H1 (cell line): ENCODE results near the gene PLPPR4. TPM values are rescaled to one million over a fixed set of nuclear protein-coding genes. Genes with fewer than 3 reads are reported as not detected.

Experiments used
- CTCF ChIA-PET: fragments of 300-600 bp; sonication (Branson Sonifier 250); formaldehyde crosslinking; loops from one replicate; lab custom pipeline; 2021; ENCODE audit not compliant: partially characterized antibody; lab: Charles Lee
- POLR2A ChIA-PET: fragments of 300-600 bp; sonication (Branson Sonifier 250); formaldehyde crosslinking; loops from one replicate; lab custom pipeline; 2021; ENCODE audit warnings: inconsistent platforms; ENCODE audit not compliant: partially characterized antibody; lab: Charles Lee
- DNase-seq, 2 experiments: peaks; one replicate each; pipeline versions ENCODE4 v3.0.0 to v3.0.0-alpha.2; 2010 to 2022; ENCODE audit warnings: low spot score in 2 of 2, low read depth in 1 of 2, mixed read lengths in 1 of 2
- FAIRE-seq: peaks from 2 replicates; lab custom pipeline; 2011; peaks lifted over from hg19 to GRCh38; lab: Jason Lieb, UNC
- H2AFZ ChIP-seq: 2 replicates; pipeline ENCODE4 v1.8.1; 2012; ENCODE audit warnings: low read length, inconsistent platforms
- H2AK5ac ChIP-seq: 2 replicates; pipeline ENCODE4 v1.6.1; 2013; ENCODE audit warnings: low read depth, low read length
- H2BK120ac ChIP-seq: replicated peaks from 2 replicates; pipeline ENCODE3; 2013; ENCODE audit warnings: low read depth, low read length, inconsistent platforms
- H2BK12ac ChIP-seq: 2 replicates; pipeline ENCODE4 v1.6.1; 2013; ENCODE audit warnings: low read depth, low read length
- H2BK15ac ChIP-seq: 2 replicates; pipeline ENCODE4 v1.6.1; 2013; ENCODE audit warnings: low read length
- H2BK20ac ChIP-seq: 2 replicates; pipeline ENCODE4 v1.6.1; 2013; ENCODE audit warnings: low read length
- H2BK5ac ChIP-seq: 2 replicates; pipeline ENCODE4 v1.6.1; 2013; ENCODE audit warnings: low read depth, low read length
- H3K14ac ChIP-seq: 2 replicates; pipeline ENCODE4 v1.6.1; 2013; ENCODE audit warnings: inconsistent platforms; ENCODE audit not compliant: insufficient read length
- H3K18ac ChIP-seq: 2 replicates; pipeline ENCODE4 v1.6.1; 2013; ENCODE audit warnings: low read length; ENCODE audit errors: extremely low read depth
- H3K23ac ChIP-seq: 2 replicates; pipeline ENCODE4 v1.6.1; 2013; ENCODE audit warnings: inconsistent platforms; ENCODE audit not compliant: insufficient read length
- H3K23me2 ChIP-seq: 2 replicates; pipeline ENCODE4 v1.6.1; 2013; ENCODE audit warnings: low read depth, low read length
- H3K27ac ChIP-seq: 2 replicates; pipeline ENCODE4 v1.6.1; 2011; ENCODE audit warnings: low read depth, low read length, inconsistent platforms
- H3K27me3 ChIP-seq, 4 experiments: replicated peaks in 1 of 4; 1 replicate in 1 of 4; 2 replicates in 3 of 4; pipeline versions ENCODE4 v1.6.1 to v1.8.1; 2011 to 2013; ENCODE audit warnings: low read length in 3 of 4, mild to moderate bottlenecking in 3 of 4, inconsistent platforms in 2 of 4, mixed read lengths in 2 of 4, moderate library complexity in 1 of 4; ENCODE audit not compliant: control insufficient read depth in 3 of 4, insufficient read depth in 3 of 4; ENCODE audit errors: extremely low read depth in 1 of 4
- H3K36me3 ChIP-seq, 4 experiments: 2 replicates each; pipeline versions ENCODE4 v1.6.1 to v1.8.1; 2011 to 2013; ENCODE audit warnings: mild to moderate bottlenecking in 4 of 4, low read length in 3 of 4, moderate library complexity in 2 of 4, control low read depth in 1 of 4, inconsistent platforms in 1 of 4; ENCODE audit not compliant: insufficient read depth in 4 of 4, control insufficient read depth in 2 of 4
- H3K4ac ChIP-seq: replicated peaks from 2 replicates; pipeline ENCODE3; 2013; ENCODE audit warnings: low read length, low read depth, mixed read lengths, inconsistent platforms; ENCODE audit not compliant: insufficient read length
- H3K4me1 ChIP-seq, 4 experiments: replicated peaks in 1 of 4; 1 replicate in 1 of 4; 2 replicates in 3 of 4; pipeline versions ENCODE4 v1.6.1 to v1.8.1; 2011 to 2013; ENCODE audit warnings: low read length in 3 of 4, inconsistent platforms in 2 of 4, mixed read lengths in 1 of 4; ENCODE audit not compliant: insufficient read depth in 4 of 4, control insufficient read depth in 3 of 4
- H3K4me2 ChIP-seq, 2 experiments: 2 replicates each; pipeline versions ENCODE4 v1.6.1 to v1.8.1; 2011 to 2013; ENCODE audit warnings: low read depth in 2 of 2, low read length in 2 of 2, control low read depth in 1 of 2, inconsistent platforms in 1 of 2, mild to moderate bottlenecking in 1 of 2; ENCODE audit not compliant: insufficient read depth in 1 of 2
- H3K4me3 ChIP-seq, 4 experiments: fragments of 200-600, 300-600 bp in 1 of 4; sonication (generic), shearing (Covaris generic), sonication (Bioruptor Twin) in 1 of 4; 2 replicates each; pipeline versions ENCODE4 v1.5.1 to v1.8.1; 2011 to 2016; ENCODE audit warnings: low read length in 4 of 4, low read depth in 3 of 4, control low read depth in 2 of 4, inconsistent platforms in 2 of 4, mild to moderate bottlenecking in 2 of 4, mixed read lengths in 1 of 4, moderate library complexity in 1 of 4; ENCODE audit not compliant: insufficient read depth in 2 of 4; ENCODE audit errors: extremely low read depth in 1 of 4
- H3K56ac ChIP-seq: replicated peaks from 2 replicates; pipeline ENCODE3; 2013; ENCODE audit warnings: low read depth, mild to moderate bottlenecking, mixed read lengths, low read length, inconsistent platforms; ENCODE audit not compliant: insufficient read length
- H3K79me1 ChIP-seq: 2 replicates; pipeline ENCODE4 v1.6.1; 2013; ENCODE audit warnings: low read depth, low read length, control low read depth
- H3K79me2 ChIP-seq, 2 experiments: 2 replicates each; pipeline versions ENCODE4 v1.6.1 to v1.8.1; 2012 to 2013; ENCODE audit warnings: low read length in 2 of 2, mild to moderate bottlenecking in 2 of 2, inconsistent platforms in 1 of 2; ENCODE audit not compliant: insufficient read depth in 2 of 2, control insufficient read depth in 1 of 2
- H3K9ac ChIP-seq, 4 experiments: replicated peaks in 1 of 4; 1 replicate in 1 of 4; 2 replicates in 3 of 4; pipeline versions ENCODE4 v1.6.1 to v1.8.1; 2011 to 2013; ENCODE audit warnings: low read depth in 3 of 4, low read length in 3 of 4, control low read depth in 2 of 4, mild to moderate bottlenecking in 2 of 4, moderate library complexity in 2 of 4, inconsistent platforms in 1 of 4; ENCODE audit errors: extremely low read depth in 1 of 4
- H3K9me3 ChIP-seq, 2 experiments: 2 replicates each; pipeline versions ENCODE4 v1.6.1 to v1.8.1; 2012 to 2013; ENCODE audit warnings: mild to moderate bottlenecking in 2 of 2, moderate library complexity in 2 of 2, control low read depth in 1 of 2, inconsistent platforms in 1 of 2, low read depth in 1 of 2, low read length in 1 of 2, mixed read lengths in 1 of 2; ENCODE audit not compliant: insufficient read depth in 2 of 2
- H4K20me1 ChIP-seq, 2 experiments: replicated peaks in 1 of 2; 2 replicates each; pipeline versions ENCODE3 to v1.8.1; 2011 to 2013; ENCODE audit warnings: inconsistent platforms in 2 of 2, low read length in 2 of 2, mild to moderate bottlenecking in 1 of 2; ENCODE audit not compliant: insufficient read depth in 2 of 2, control insufficient read depth in 1 of 2
- H4K5ac ChIP-seq: 2 replicates; pipeline ENCODE4 v1.6.1; 2013; ENCODE audit warnings: low read length, low read depth, mixed read lengths, inconsistent platforms; ENCODE audit not compliant: insufficient read length
- H4K8ac ChIP-seq: 2 replicates; pipeline ENCODE4 v1.8.0; 2013; ENCODE audit warnings: mild to moderate bottlenecking, moderate library complexity, low read length, inconsistent platforms; ENCODE audit not compliant: insufficient read depth; ENCODE audit errors: extremely low read depth
- H4K91ac ChIP-seq: replicated peaks from 2 replicates; pipeline ENCODE3; 2013; ENCODE audit warnings: low read length, mixed read lengths, inconsistent platforms; ENCODE audit not compliant: insufficient read length
- CHD1 ChIP-seq: IDR thresholded peaks from 2 replicates; pipeline ENCODE4 v1.6.1; 2012; ENCODE audit warnings: low read depth, low read length, improper control_type of control experiment
- CHD2 ChIP-seq: IDR thresholded peaks from 2 replicates; pipeline ENCODE4 v1.6.1; 2012; ENCODE audit warnings: low read length, improper control_type of control experiment
- EZH2 ChIP-seq: fragments of 200-600 bp; sonication (generic); IDR thresholded peaks from 2 replicates; pipeline ENCODE4 v1.7.1; 2012; ENCODE audit warnings: low read depth, mild to moderate bottlenecking, moderate library complexity, low read length, inconsistent platforms; ENCODE audit not compliant: severe bottlenecking
- JUN ChIP-seq: IDR thresholded peaks from 2 replicates; pipeline ENCODE4 v1.6.1; 2011; ENCODE audit warnings: low read depth, mild to moderate bottlenecking, improper control_type of control experiment, low read length
- JUND ChIP-seq: IDR thresholded peaks from 2 replicates; pipeline ENCODE4 v1.6.1; 2011; ENCODE audit warnings: mild to moderate bottlenecking, improper control_type of control experiment, low read length
- NRF1 ChIP-seq: IDR thresholded peaks from 2 replicates; pipeline ENCODE4 v1.6.1; 2011; ENCODE audit warnings: mild to moderate bottlenecking, low read depth, low read length, improper control_type of control experiment
- POLR2A ChIP-seq, 2 experiments: IDR thresholded peaks; 1 replicate in 1 of 2; 2 replicates in 1 of 2; pipeline ENCODE4 v1.6.1; 2011; ENCODE audit warnings: low read depth in 2 of 2, low read length in 2 of 2, mild to moderate bottlenecking in 2 of 2; ENCODE audit errors: control extremely low read depth in 1 of 2
- RXRA ChIP-seq: IDR thresholded peaks from 2 replicates; pipeline ENCODE4 v1.6.1; 2011; ENCODE audit warnings: low read depth, mild to moderate bottlenecking, low read length, moderate library complexity; ENCODE audit not compliant: insufficient read depth
- ZNF274 ChIP-seq: IDR thresholded peaks from 2 replicates; pipeline ENCODE4 v1.7.0; 2012; ENCODE audit warnings: low read length, borderline replicate concordance; ENCODE audit errors: extremely low read depth
- polyA plus RNA-seq, 7 experiments: library from polyadenylated mRNA; depleted of rRNA in 3 of 7; stranded (reverse) in 5 of 7; unstranded in 2 of 7; fragments of >200 nt in 5 of 7; fragments of 200-250 nt in 2 of 7; gene quantifications; 1 replicate in 5 of 7; 2 replicates in 1 of 7; 4 replicates in 1 of 7; pipeline versions ENCODE4 v1.2.1 to v1.2.3, GENCODE V29; 2011 to 2013; ENCODE audit warnings: missing spikeins in 2 of 7, mixed read lengths in 2 of 7
- total RNA-seq: library from RNA; stranded (reverse); fragmentation: NEBNext Ultra II Directional; extraction: Animal tissue kit (Norgen Biotek cat#: 25700); gene quantifications from 2 replicates; pipeline ENCODE4 v1.2.1, GENCODE V29; 2021

The PLPPR4 gene
- total and polyA plus RNA-seq, 2 of the 8 experiments (the other 6 are each of a cell fraction or from before 2014, with no cell fraction given) = 0.74 to 2.2 TPM

- ChIA-PET CTCF (no interaction called here), POLR2A (no interaction called here)
- Histone ChIP-seq H2BK20ac (no peak overlapping the region), H3K4me3 (no peak overlapping the region), H2AK5ac (no peak overlapping the region), H3K23me2 (peaks cover 7% of the 10 kb centered on the region), H2BK120ac (no peak overlapping the region), H4K5ac (no peak overlapping the region), H3K4me1 (no peaks in the 10 kb centered on the region), H3K23ac (no peak overlapping the region), H4K8ac (no peak overlapping the region), H3K9me3 (no peaks in the 10 kb centered on the region), H3K27me3 (peaks cover 0 to 7% (median 3%) of the 10 kb centered on the region in 4 experiments; a peak in 5 of 7 replicates), H3K4me2 (no peak overlapping the region), H2BK5ac (no peak overlapping the region), H4K20me1 (no peaks in the 10 kb centered on the region), H2AFZ (no peak overlapping the region), H3K14ac (no peak overlapping the region), H3K18ac (no peak overlapping the region), H4K91ac (no peak overlapping the region), H3K27ac (no peak overlapping the region), H3K79me2 (no peaks in the 10 kb centered on the region), H2BK15ac (no peak overlapping the region), H3K56ac (no peak overlapping the region), H3K4ac (no peak overlapping the region), H3K9ac (no peak overlapping the region), H3K36me3 (no peaks in the 10 kb centered on the region), H2BK12ac (no peak overlapping the region), H3K79me1 (no peaks in the 10 kb centered on the region)
- no peak for FAIRE-seq
- DNase-seq = no peak
- TF ChIP-seq EZH2 (no peak), ZNF274 (no peak), NRF1 (no peak), CHD1 (no peak), RXRA (no peak), CHD2 (no peak), JUND (no peak), POLR2A (IDR thresholded peaks at IDR 0.05; ENCODE audit: control extremely low read depth in 1 of 2, low read depth in 2 of 2, low read length in 2 of 2) (no peak), JUN (no peak)
Measured at GRCh38 chr1:99269321-99269720, 5.0 kb downstream of the PLPPR4 start.
